ENCODE measurements around the gene FAM221B. TPM values are rescaled to one million over a fixed set of nuclear protein-coding genes. Genes with fewer than 3 reads are reported as not detected.

Gene FAM221B
- polyA plus RNA-seq, 10 donors, result 0.08 to 0.52 (median 0.21) TPM; not detected in 2

DNA sequence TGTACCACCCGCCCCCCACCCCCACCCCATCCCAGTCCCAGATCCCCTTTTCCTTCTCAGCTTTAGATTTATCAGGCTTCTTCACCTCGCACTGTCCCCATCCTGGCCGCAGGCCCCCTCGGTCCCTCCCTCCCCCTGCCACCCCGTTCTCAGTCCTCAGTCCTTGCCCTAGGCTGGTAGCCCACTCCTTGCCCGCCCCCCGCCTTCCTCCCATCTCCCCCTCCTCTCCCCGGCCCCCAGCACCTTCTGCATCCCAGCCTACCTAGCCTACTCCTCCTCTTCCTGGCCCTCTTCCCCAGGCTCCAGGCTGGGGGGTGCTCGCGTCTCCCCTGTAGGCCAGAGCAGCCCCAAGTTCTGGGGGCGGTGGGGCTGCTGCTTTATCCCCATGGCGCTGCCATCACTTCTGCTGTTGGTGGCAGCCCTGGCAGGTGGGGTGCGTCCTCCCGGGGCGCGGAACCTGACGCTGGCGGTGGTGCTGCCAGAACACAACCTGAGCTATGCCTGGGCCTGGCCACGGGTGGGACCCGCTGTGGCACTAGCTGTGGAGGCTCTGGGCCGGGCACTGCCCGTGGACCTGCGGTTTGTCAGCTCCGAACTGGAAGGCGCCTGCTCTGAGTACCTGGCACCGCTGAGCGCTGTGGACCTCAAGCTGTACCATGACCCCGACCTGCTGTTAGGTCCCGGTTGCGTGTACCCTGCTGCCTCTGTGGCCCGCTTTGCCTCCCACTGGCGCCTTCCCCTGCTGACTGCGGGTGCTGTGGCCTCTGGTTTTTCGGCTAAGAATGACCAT is 36.3 kb downstream of the FAM221B start:
- DNase-seq, result no peak

DNA sequence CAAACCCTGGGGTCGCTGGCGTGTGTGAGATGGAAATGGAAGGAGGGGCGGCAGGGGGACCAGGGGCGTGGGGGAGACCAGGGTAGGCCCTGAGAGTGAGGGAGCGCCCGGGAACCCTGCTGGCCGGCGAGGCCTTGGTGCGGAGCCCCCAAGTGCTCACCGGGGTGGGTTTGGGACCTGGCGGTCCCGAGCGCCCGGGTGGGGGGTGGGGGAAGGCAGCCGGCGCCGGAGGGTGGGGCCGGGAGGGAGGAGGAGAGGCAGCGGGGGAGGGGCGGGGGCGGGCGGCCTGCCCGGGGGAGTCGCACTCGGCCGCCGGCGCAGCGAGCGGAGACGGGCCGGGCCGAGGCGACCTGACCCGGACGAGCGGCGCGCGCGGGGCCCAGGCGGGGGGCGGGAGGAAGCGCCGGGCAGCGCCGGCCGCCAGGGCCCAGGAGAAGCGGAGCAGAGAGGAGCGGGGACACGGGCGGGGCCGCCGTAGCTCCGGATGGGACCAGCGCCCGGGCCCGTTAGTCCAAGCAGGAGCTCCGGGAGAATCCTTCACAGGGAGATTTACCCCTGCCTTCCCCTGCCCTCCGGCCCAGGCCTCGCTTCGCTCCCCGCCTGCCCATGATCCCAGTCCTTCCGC is 37.1 kb downstream of the FAM221B start, which contains the start of gene NPR2:
TSS of gene NPR2 (plus strand) at position 295 of the 625 bp plus-strand sequence. CDS start 818 bp downstream, outside the sequence.
- peak in 2 of 3 donors; percentile 46 to 72 for DNase-seq

DNA sequence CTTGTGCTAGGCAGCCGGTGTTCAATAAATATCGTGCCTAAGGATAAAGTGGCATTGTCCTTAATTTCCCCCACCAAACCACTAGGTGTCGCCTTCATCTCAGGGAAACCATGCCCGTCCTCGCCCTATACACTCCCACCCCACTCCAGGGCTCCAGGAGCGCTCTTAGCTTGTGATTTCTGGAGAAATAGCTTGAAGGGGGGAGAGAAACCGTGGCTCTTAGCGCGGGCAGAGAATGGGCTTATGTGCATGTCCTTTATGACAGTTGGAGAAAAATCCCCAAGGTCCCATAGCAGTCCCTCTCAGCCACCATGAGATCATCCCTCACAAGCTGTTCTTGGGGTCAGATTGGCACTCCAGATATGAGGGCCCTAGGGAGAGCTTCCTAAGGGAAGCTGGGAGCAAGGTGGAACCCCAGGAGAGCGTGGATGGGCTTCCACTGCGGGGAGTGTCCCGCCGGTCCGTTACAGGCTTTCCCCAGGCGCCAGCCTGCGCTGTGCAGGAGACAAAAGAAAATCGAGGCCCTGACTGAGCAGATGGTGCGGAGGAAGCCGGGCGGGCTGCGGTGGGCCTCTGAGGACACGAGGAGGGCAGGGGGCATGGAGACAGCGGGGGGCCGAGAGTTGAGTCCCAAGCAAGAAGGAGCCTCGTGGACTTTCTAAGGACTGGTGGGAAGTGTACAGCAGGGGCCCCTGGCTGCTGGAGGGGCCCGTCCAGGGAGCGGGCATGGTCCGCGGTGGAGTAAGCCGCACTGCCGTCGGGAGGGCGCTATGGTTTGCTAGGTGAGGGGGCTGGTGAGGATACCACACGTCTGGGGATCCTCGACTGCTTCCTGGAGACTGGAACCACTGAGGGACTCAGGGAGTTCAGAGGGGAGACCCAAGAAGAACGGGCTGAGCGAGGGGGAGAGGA is 37.9 kb downstream of the FAM221B start:
- DNase-seq, result peak; percentile 82 to 92 (median 87)

DNA sequence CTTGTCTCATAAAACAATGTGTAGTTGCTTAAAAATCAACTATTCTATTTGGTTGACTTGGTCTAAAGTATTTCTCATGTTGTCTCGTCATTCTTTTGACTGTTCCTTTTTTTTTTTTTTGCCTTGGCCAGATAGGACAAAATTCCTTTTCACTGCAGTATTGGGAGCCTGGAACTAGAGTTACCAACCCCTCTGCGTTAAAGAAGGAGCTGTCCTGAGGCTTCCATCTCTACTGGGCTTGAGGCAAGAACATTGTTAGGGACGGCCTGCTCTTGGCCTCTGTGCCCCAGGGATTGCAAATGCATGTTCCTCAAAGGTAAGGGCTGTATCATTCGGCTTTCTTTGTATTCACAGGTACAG is 38.5 kb downstream of the FAM221B start:
- DNase-seq, result no peak

DNA sequence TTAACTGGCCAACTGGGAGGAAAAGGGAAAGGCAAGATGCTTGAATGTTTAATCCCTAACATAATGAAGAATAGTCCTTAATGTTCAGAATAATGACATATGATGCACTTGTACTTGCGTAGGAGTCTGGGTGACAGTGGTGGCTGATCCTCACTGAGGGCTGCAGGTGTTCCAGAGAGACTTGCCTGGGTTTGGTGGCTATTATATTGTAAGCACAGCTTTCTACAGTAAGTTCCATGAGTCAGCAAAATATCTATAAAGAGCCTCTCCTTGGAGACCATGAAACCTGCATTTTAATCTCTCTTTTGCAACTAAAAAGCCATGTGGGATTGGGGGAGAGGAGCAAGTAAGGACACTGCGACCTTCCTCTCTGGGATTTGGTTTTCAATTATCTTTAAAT is 39.0 kb downstream of the FAM221B start:
- DNase-seq, result no peak

DNA sequence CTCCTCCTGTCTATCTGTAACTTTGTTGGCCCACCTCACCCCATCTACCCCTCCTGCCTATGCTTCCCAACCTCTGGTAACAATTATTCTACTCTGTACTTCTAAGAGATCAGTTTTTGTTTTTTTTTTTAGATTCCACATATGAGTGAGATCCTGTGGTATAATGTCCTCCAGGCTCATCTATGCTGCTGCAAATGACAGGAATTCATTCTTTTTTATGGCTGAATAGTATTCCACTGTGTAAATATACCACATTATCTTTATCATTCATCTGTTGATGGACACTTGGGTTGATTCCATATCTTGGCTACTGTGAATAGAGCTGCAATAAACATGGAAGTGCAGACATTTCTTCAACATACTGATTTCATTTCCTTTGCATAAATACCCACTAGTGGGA is 45.1 kb downstream of the FAM221B start:
- no peak for DNase-seq

DNA sequence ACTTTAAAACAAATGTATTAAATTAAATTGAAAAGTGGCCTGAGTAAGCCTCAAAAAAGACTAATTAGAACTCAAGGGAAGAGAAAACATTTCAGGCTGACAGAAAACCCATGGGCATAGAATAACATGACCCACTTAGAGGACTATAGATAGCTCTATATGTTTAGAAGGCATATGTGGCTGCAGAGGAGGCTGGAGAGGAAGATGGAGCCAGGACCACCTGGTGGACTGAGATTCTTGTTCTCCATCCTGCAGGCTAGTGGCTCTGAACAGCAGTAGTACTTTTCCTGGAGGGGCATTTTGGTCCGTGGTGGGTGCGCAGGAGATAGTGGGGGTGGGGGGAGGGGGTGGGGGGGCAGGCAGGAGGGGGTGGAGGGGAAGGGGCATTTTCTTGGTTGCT is 47.5 kb downstream of the FAM221B start:
- no peak for DNase-seq

DNA sequence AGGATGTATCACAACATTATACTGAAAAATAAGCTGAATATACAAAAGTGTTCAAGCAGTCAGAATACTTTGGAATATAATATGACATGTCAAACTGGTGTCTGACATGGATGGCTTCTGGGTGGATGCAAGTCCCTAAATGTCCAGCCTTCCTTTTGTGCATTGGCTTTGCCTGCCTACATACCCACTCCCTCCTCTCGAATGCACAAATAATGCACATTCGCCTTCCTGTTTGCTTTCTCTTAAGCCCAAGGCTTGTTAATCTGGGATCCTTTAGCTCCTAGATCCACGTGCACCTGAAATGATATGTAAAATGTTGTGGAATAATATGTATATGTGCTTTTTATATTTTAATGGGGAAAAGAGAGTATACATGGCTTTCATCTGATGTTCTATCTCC is 50.0 kb downstream of the FAM221B start:
- no peak for DNase-seq

DNA sequence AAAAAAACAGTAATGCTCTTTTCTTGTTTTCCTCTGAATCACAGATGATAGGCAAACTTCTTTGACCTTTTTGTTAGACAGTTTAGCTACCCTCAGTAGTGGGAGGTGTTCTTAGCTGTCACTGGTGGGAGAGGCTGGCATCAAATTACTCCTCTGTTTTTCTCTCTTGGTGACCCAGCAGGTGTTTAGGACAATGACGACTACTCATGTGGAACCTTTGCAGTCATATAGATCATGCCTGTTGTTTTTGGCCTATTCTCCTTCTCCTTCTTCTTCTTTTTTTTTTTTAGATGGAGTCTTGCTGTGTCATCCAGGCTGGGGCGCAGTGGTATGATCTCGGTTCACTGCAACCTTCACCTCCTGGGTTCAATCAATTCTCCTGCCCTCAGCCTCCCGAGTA is 52.5 kb downstream of the FAM221B start:
- no peak for DNase-seq

DNA sequence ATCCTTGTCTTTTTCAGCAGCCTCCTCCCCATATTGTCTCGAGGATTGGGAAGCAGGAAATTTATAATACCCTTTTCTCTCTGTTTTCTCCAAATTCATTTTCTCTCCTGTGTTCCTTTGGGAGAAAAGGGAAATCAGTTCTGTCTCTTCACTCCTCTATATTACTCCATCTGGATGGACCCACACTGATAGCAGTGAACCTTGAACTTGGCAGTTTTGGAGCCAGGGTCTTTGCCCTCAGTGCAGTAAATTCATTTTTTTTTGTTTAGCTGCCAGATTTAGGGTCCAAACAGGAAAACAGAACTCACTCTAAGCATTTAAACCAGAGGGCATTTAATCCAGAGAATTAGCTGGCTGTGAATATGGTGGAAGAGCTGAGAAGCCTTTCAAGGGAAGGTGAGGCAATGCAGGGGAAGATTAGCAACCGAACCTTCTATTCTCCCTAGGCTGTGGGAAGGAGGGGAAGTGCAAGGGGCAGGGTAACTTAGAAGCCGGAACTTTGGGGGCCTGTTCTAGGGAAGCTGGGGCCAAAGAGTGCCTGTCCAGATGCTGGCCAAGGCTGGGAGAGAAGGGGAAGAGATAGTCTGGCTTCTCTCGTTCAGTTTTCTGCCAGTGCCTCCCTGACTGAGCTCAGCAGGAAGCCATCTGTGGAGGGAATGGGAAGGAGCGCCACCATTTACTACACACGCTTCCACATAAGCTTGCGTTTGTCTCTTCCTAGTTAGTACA is 53.5 kb downstream of the FAM221B start:
- peak in 1 of 3 donors; percentile 44 for DNase-seq

DNA sequence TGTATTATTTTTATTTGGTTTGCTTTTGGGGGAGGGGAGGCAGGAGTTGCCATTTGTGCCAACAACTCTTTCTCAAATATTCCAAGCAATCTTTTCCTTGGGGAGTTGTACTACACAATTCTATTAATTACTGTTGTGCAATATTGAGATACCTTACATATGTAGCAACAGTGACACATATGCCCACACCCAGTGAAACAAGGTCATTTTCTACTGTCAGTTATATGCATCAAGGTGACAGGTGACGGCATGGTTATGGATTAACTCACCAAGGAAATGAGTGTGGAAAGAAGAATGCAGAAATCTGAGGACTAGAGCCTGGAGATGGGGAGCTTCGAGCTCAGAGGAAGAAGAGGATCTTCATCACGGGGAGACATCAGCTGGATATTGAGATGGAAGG is 56.6 kb downstream of the FAM221B start:
- no peak for DNase-seq

DNA sequence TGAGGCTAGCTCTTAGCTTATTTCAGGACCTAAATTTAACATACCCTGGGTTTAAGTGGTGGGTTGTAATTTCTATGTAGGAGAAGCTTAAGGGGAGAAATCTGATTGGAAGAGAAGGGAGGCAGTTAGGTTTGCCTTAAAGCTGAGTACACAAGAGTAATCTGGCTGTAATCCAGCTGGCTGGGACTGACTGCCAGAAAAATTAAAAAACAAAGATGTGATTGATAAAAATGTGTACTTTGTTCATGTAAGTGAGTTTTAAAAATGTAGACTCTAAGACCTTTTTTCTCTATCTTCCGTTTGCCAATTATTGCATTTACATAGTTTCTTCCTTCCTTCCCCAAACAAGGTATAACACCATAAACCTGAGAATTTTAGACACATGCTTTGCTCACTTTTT is 57.0 kb downstream of the FAM221B start:
- no peak for DNase-seq

DNA sequence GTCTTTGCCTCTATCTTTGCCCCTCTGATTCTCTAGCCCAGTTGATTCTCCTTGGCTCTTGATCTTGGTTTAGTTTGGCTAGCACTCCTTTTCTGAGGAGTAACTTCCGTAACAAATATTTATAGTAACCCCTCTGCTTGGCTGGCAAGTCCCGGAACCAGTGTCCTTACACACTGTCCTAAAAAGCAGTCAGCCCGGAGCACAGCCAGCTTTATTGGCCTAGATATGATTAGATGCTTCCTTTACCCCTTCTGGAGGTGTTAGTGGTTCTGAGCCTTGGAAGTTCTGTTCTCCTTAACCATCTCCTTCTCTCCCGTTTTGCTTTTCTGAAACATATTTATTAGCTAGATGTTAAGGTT is 57.5 kb downstream of the FAM221B start:
- DNase-seq, result no peak

DNA sequence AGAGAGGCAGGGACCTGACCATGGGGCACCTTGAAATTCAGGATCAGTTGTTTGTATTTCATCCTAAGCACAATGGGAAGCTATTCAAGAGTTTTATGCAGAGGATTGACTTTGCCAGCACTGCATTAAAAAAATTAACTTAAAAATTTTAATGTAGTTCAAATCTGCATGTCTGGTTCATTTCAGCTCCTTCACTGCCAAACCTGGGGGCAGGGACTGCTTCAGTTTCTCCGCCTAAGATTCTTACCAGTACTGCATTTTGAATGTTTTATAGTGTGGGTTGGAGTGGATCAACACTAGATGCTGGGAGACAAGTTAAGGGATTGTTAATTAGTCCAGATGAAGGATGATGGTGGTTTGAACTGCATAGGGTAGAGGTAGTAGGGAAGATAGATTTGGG is 58.8 kb downstream of the FAM221B start:
- no peak for DNase-seq

DNA sequence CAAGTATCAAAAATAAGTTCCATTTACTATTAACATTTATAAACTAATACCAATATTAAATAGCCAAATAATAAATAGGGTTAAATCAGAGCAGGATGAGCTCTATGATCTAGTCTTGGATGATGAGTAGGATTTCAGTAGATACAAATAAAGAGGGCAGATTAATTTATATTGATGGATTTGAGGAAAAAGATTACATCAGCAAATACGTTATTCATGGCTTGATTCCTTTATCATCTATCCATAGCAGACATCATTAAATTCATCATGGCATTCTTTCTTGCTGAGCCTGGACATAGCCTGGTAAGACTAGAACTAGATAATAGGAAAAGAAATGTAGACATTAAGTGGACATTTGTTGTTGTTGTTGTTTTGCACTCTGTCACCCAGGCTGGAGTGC is 61.1 kb downstream of the FAM221B start:
- no peak for DNase-seq

DNA sequence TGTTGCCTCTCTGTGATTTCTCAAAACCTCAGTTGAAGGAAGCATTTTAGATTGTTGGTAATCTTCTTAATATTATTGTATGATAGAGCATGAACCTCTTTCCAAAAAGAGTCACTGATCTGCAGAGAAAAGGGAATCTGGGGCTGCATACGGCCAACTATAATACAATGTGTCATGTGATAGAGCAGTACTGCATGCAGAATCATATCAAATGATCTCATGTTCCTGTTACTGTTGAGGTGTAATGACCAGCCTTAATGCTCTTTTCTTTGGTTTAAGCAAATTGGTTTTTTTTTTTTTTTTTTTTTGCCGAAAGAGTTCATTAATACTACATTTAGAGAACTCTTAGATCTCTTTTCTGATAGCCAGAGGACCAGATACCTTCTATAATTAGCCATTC is 61.5 kb downstream of the FAM221B start:
- no peak for DNase-seq

Other genes starting within 250 kb of the FAM221B start
- gene TESK1, start 223.5 kb downstream of the FAM221B start, polyA plus RNA-seq (ENCODE audit: insufficient read length in 10 of 10), result 10 to 100 TPM; 30.3 to 41.7 (median 33.7) TPM
- 1 to 10 TPM; 1.1 to 3.1 (median 1.7) TPM for gene CD72, start 210.3 kb downstream of the FAM221B start, polyA plus RNA-seq (ENCODE audit: insufficient read length in 10 of 10)
- gene SIT1, start 177.8 kb downstream of the FAM221B start, polyA plus RNA-seq (ENCODE audit: insufficient read length in 10 of 10), result 1 to 10 TPM in 1 of 10 donors, under 1 TPM in 5, not detected in 4; 0.15 to 2.5 (median 0.33) TPM
- gene RMRP, start 170.7 kb downstream of the FAM221B start, polyA plus RNA-seq (ENCODE audit: insufficient read length in 10 of 10), result 1 to 10 TPM in 1 of 10 donors, not detected in 9; 7.1 TPM
- 10 to 100 TPM; 13.8 to 23.0 (median 17.6) TPM for gene CCDC107, start 170.4 kb downstream of the FAM221B start, polyA plus RNA-seq (ENCODE audit: insufficient read length in 10 of 10)
- gene ARHGEF39, start 163.5 kb downstream of the FAM221B start, polyA plus RNA-seq (ENCODE audit: insufficient read length in 10 of 10), result 1 to 10 TPM; 2.6 to 6.7 (median 5.2) TPM
- gene CA9, start 154.8 kb downstream of the FAM221B start, polyA plus RNA-seq (ENCODE audit: insufficient read length in 10 of 10), result 1 to 10 TPM in 1 of 10 donors, under 1 TPM in 8, not detected in 1; 0.42 to 1.6 (median 0.82) TPM
- 1,000 to 10,000 TPM; 4,673 to 8,611 (median 7,912) TPM for gene TPM2, start 138.8 kb downstream of the FAM221B start, polyA plus RNA-seq (ENCODE audit: insufficient read length in 10 of 10)
- 100 to 1,000 TPM in 6 of 10 donors, 10 to 100 TPM in 4; 96.0 to 136 (median 108) TPM for gene TLN1, start 96.5 kb downstream of the FAM221B start, polyA plus RNA-seq (ENCODE audit: insufficient read length in 10 of 10)
- gene CREB3, start 96.1 kb downstream of the FAM221B start, polyA plus RNA-seq (ENCODE audit: insufficient read length in 10 of 10), result 10 to 100 TPM; 20.9 to 29.3 (median 25.4) TPM
- gene GBA2, start 79.5 kb downstream of the FAM221B start, polyA plus RNA-seq (ENCODE audit: insufficient read length in 10 of 10), result 10 to 100 TPM; 41.8 to 88.0 (median 62.3) TPM
- 10 to 100 TPM; 16.9 to 20.5 (median 19.3) TPM for gene RGP1, start 79.4 kb downstream of the FAM221B start, polyA plus RNA-seq (ENCODE audit: insufficient read length in 10 of 10)
- 1 to 10 TPM in 3 of 10 donors, not detected in 7; 1.3 to 1.6 (median 1.4) TPM for gene MSMP, start 74.5 kb downstream of the FAM221B start, polyA plus RNA-seq (ENCODE audit: insufficient read length in 10 of 10)
- gene NPR2, start 37.1 kb downstream of the FAM221B start, polyA plus RNA-seq (ENCODE audit: insufficient read length in 10 of 10), result 10 to 100 TPM; 21.0 to 31.5 (median 25.8) TPM
- gene SPAG8, start 16.5 kb downstream of the FAM221B start, polyA plus RNA-seq (ENCODE audit: insufficient read length in 10 of 10), result 1 to 10 TPM; 1.1 to 3.5 (median 1.8) TPM
- gene HINT2, start 13.7 kb downstream of the FAM221B start, polyA plus RNA-seq (ENCODE audit: insufficient read length in 10 of 10), result 10 to 100 TPM; 23.9 to 33.1 (median 30.3) TPM
- 10 to 100 TPM; 14.0 to 21.2 (median 18.4) TPM for gene TMEM8B, start 496 bp upstream of the FAM221B start, polyA plus RNA-seq (ENCODE audit: insufficient read length in 10 of 10)
- under 1 TPM in 1 of 10 donors, not detected in 9; 0.12 TPM for gene OR13J1, start 41.7 kb upstream of the FAM221B start, polyA plus RNA-seq (ENCODE audit: insufficient read length in 10 of 10)
- gene HRCT1, start 77.5 kb upstream of the FAM221B start, polyA plus RNA-seq (ENCODE audit: insufficient read length in 10 of 10), result 1 to 10 TPM in 8 of 10 donors, under 1 TPM in 2; 0.74 to 2.6 (median 1.7) TPM
- 1 to 10 TPM; 1.0 to 2.9 (median 1.7) TPM for gene SPAAR, start 80.8 kb upstream of the FAM221B start, polyA plus RNA-seq (ENCODE audit: insufficient read length in 10 of 10)
- gene OR2S2, start 129.4 kb upstream of the FAM221B start, polyA plus RNA-seq (ENCODE audit: insufficient read length in 10 of 10), result under 1 TPM in 3 of 10 donors, not detected in 7; 0.24 to 0.31 (median 0.27) TPM
- 10 to 100 TPM; 23.3 to 55.7 (median 28.1) TPM for gene RECK, start 208.2 kb upstream of the FAM221B start, polyA plus RNA-seq (ENCODE audit: insufficient read length in 10 of 10)

All from muscle of back (tissue), 11 donors.